Pulmonary artery endothelial cell (primary cell): ENCODE results near the gene CTBP2. TPM values are rescaled to one million over a fixed set of nuclear protein-coding genes. Genes with fewer than 3 reads are reported as not detected.

Source experiments
- DNase-seq: peaks from one replicate; pipeline ENCODE4 v3.0.0-alpha.2; 2011; ENCODE audit warnings: low read depth, low spot score
- total RNA-seq: library from RNA; depleted of rRNA; stranded (reverse); fragments of >200 nt; gene quantifications from 2 replicates; pipeline ENCODE4 v1.2.3, GENCODE V29; 2014

CTBP2 gene
- total RNA-seq, 1 donor from 2014 or later = 92.1 TPM

- DNase-seq = no peak
These were observed 176.0 kb downstream of the CTBP2 start for GRCh38 chr10:124984376-124984775.

GRCh38 chr10:124983321-124983720 is 177.0 kb downstream of the CTBP2 start:
- peak; percentile 70 for DNase-seq

- DNase-seq = no peak
These were observed 182.0 kb downstream of the CTBP2 start for GRCh38 chr10:124978376-124978725.

- DNase-seq = no peak
These were observed 182.6 kb downstream of the CTBP2 start for GRCh38 chr10:124977648-124978375.

GRCh38 chr10:124977161-124977560 is 183.2 kb downstream of the CTBP2 start:
- DNase-seq = no peak

GRCh38 chr10:124975977-124976514 is 184.3 kb downstream of the CTBP2 start:
- DNase-seq = peak; percentile 15

GRCh38 chr10:124974131-124974530 is 186.2 kb downstream of the CTBP2 start:
- no peak for DNase-seq

GRCh38 chr10:124972637-124973036 is 187.7 kb downstream of the CTBP2 start:
- no peak for DNase-seq

- DNase-seq = no peak
These were observed 189.1 kb downstream of the CTBP2 start for GRCh38 chr10:124971276-124971675.

GRCh38 chr10:124967255-124967654 is 193.1 kb downstream of the CTBP2 start:
- no peak for DNase-seq

- no peak for DNase-seq
These were observed 194.4 kb downstream of the CTBP2 start for GRCh38 chr10:124966008-124966407.

- no peak for DNase-seq
These were observed 196.3 kb downstream of the CTBP2 start for GRCh38 chr10:124963866-124964720.

- DNase-seq = no peak
These were observed 197.9 kb downstream of the CTBP2 start for GRCh38 chr10:124962421-124962820.

GRCh38 chr10:124961248-124961570 is 199.2 kb downstream of the CTBP2 start:
- DNase-seq = no peak

GRCh38 chr10:124959564-124959963 is 200.8 kb downstream of the CTBP2 start:
- no peak for DNase-seq

GRCh38 chr10:124957404-124957947 is 202.9 kb downstream of the CTBP2 start:
- no peak for DNase-seq

GRCh38 chr10:124956764-124957163 is 203.6 kb downstream of the CTBP2 start:
- no peak for DNase-seq

- no peak for DNase-seq
These were observed 204.5 kb downstream of the CTBP2 start for GRCh38 chr10:124955868-124956267.

GRCh38 chr10:124955243-124955642 is 205.1 kb downstream of the CTBP2 start:
- no peak for DNase-seq

GRCh38 chr10:124953421-124953820 is 206.9 kb downstream of the CTBP2 start:
- no peak for DNase-seq

GRCh38 chr10:124952123-124952522 is 208.2 kb downstream of the CTBP2 start:
- no peak for DNase-seq

GRCh38 chr10:124949543-124949942 is 210.8 kb downstream of the CTBP2 start:
- no peak for DNase-seq
